EL (cell line): ENCODE data around the gene PPP2R3A.
"Not testable (repeated sequence)": the region's sequence is repeated elsewhere in the genome, so short reads cannot be mapped to it uniquely, and the experiment has no call there.

ENCODE experiments used
- DNase-seq: peaks from one replicate; pipeline ENCODE4 v3.0.0-alpha.2; 2016

The PPP2R3A gene

GRCh38 chr3:136168236-136168635 is 202.7 kb downstream of the PPP2R3A start:
- not testable (repeated sequence) for DNase-seq

- peak; percentile 37 for DNase-seq
These were observed 205.6 kb downstream of the PPP2R3A start for GRCh38 chr3:136171097-136171542.

- no peak for DNase-seq
These were observed 208.5 kb downstream of the PPP2R3A start for GRCh38 chr3:136173939-136174490.

- no peak for DNase-seq
These were observed 212.3 kb downstream of the PPP2R3A start for GRCh38 chr3:136177876-136178275.

- DNase-seq: no peak
These were observed 216.2 kb downstream of the PPP2R3A start for GRCh38 chr3:136181741-136182140.

GRCh38 chr3:136184703-136185102 is 219.2 kb downstream of the PPP2R3A start:
- DNase-seq: no peak

GRCh38 chr3:136186344-136186743 is 220.8 kb downstream of the PPP2R3A start:
- no peak for DNase-seq

- DNase-seq: no peak
These were observed 221.3 kb downstream of the PPP2R3A start for GRCh38 chr3:136186846-136187245.

GRCh38 chr3:136187868-136188267 is 222.3 kb downstream of the PPP2R3A start:
- no peak for DNase-seq

- DNase-seq: no peak
These were observed 223.5 kb downstream of the PPP2R3A start for GRCh38 chr3:136189043-136189442.

- DNase-seq: no peak
These were observed 224.5 kb downstream of the PPP2R3A start for GRCh38 chr3:136189859-136190617.

GRCh38 chr3:136192195-136192594 is 226.7 kb downstream of the PPP2R3A start:
- not testable (repeated sequence) for DNase-seq

- no peak for DNase-seq
These were observed 227.3 kb downstream of the PPP2R3A start for GRCh38 chr3:136192831-136193230.

- DNase-seq: peak; percentile 51
These were observed 227.9 kb downstream of the PPP2R3A start for GRCh38 chr3:136193278-136194054.

GRCh38 chr3:136194409-136195257 is 229.1 kb downstream of the PPP2R3A start:
- peak; percentile 32 for DNase-seq

- peak; percentile 81 for DNase-seq
These were observed 229.9 kb downstream of the PPP2R3A start for GRCh38 chr3:136195258-136196063.

GRCh38 chr3:136196064-136196400 is 230.5 kb downstream of the PPP2R3A start, which contains the start of gene MSL2:
MSL2 (minus strand) TSS chr3:136196335; CDS start chr3:136195113, 1,222 bp downstream.
- no peak for DNase-seq

GRCh38 chr3:136196401-136197158 is 231.1 kb downstream of the PPP2R3A start:
- peak; percentile 100 for DNase-seq

- DNase-seq: no peak
These were observed 231.7 kb downstream of the PPP2R3A start for GRCh38 chr3:136197159-136197793.
